ENCODE measurements around the gene OPHN1. TPM values are rescaled to one million over a fixed set of nuclear protein-coding genes. Genes with fewer than 3 reads are reported as not detected.

The OPHN1 gene
- total RNA-seq, 4 donors from 2014 or later, result 5.1 to 11.2 (median 8.0) TPM

- intact Hi-C loops (cut with DNase I), result no loop called here
- Histone ChIP-seq H3K27me3 (no peaks in the 10 kb centered on the region), H3K36me3 (no peaks in the 10 kb centered on the region), H3K9me3 (no peaks in the 10 kb centered on the region), H3K4me3 (no peak overlapping the region), H3K27ac (replicated peaks in 1 of 4) (no peak overlapping the region), H3K4me1 (peaks cover 6 to 14% (median 13%) of the 10 kb centered on the region in 4 donors)
- no peak for DNase-seq (ENCODE audit: extremely low spot score)
- TF ChIP-seq EP300 (IDR thresholded peaks at IDR 0.05), result no peak
- TF ChIP-seq POLR2AphosphoS5 (IDR thresholded peaks at IDR 0.05), result no peak
- no peak for TF ChIP-seq POLR2A (IDR thresholded peaks at IDR 0.05; ENCODE audit: low read depth)
- TF ChIP-seq, protein P1, sequence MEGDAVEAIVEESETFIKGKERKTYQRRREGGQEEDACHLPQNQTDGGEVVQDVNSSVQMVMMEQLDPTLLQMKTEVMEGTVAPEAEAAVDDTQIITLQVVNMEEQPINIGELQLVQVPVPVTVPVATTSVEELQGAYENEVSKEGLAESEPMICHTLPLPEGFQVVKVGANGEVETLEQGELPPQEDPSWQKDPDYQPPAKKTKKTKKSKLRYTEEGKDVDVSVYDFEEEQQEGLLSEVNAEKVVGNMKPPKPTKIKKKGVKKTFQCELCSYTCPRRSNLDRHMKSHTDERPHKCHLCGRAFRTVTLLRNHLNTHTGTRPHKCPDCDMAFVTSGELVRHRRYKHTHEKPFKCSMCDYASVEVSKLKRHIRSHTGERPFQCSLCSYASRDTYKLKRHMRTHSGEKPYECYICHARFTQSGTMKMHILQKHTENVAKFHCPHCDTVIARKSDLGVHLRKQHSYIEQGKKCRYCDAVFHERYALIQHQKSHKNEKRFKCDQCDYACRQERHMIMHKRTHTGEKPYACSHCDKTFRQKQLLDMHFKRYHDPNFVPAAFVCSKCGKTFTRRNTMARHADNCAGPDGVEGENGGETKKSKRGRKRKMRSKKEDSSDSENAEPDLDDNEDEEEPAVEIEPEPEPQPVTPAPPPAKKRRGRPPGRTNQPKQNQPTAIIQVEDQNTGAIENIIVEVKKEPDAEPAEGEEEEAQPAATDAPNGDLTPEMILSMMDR (IDR thresholded peaks at IDR 0.05), result no peak
Observed at GRCh38 chrX:68440442-68440841, 7.1 kb upstream of the OPHN1 start.

- intact Hi-C loops (cut with DNase I), result no loop called here
- H3K4me1 ChIP-seq, result peaks cover 6 to 19% (median 17%) of the 10 kb centered on the region in 4 donors
- H3K27me3 ChIP-seq, result no peaks in the 10 kb centered on the region
- H3K4me3 ChIP-seq, result no peak overlapping the region
- no peak overlapping the region for H3K27ac ChIP-seq (replicated peaks in 1 of 4)
- 72% methylated on average over 4 of the region's 4 CpGs for WGBS
- TF ChIP-seq POLR2AphosphoS5 (IDR thresholded peaks at IDR 0.05) (no peak), EP300 (IDR thresholded peaks at IDR 0.05) (no peak), POLR2A (IDR thresholded peaks at IDR 0.05; ENCODE audit: low read depth) (no peak)
- TF ChIP-seq, protein P1 (IDR thresholded peaks at IDR 0.05), result no peak
- no peak for DNase-seq (ENCODE audit: extremely low spot score)
- no peaks in the 10 kb centered on the region for H3K9me3 ChIP-seq
- H3K36me3 ChIP-seq, result no peaks in the 10 kb centered on the region
Observed at GRCh38 chrX:68439341-68439740, 6.0 kb upstream of the OPHN1 start.

DNA sequence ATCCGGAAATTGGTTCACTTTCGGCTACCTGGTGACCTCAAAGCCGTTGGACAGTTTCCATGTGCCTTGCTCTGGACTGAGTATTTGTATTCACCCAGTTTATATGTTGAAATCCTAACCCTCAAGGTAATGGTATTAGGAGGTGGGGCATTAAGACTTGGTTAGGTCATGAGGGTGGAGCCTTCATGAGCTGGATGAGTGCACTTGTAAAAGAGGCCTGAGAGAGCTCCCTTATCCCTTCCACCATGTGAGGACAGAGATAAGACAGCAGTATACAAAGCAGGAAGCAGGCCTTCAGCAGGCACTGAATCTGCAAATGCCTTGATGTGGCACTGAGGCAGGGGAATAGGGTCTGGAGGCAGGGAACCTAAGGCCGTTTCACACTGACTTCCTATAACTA, 5.3 kb upstream of the OPHN1 start:
- intact Hi-C loops (cut with DNase I), result no loop called here
- no peaks in the 10 kb centered on the region for H3K36me3 ChIP-seq
- no peaks in the 10 kb centered on the region for H3K27me3 ChIP-seq
- whole genome bisulfite sequencing, result 94% methylated on average over 4 of the region's 4 CpGs
- H3K4me3 ChIP-seq, result no peak overlapping the region
- no peak for DNase-seq (ENCODE audit: extremely low spot score)
- no peak overlapping the region for H3K27ac ChIP-seq (replicated peaks in 1 of 4)
- no peaks in the 10 kb centered on the region for H3K9me3 ChIP-seq
- TF ChIP-seq POLR2AphosphoS5 (IDR thresholded peaks at IDR 0.05) (no peak), POLR2A (IDR thresholded peaks at IDR 0.05; ENCODE audit: low read depth) (no peak), EP300 (IDR thresholded peaks at IDR 0.05) (no peak)
- TF ChIP-seq, protein P1 (IDR thresholded peaks at IDR 0.05), result no peak
- peaks cover 6 to 22% (median 20%) of the 10 kb centered on the region in 4 donors for H3K4me1 ChIP-seq

- TF ChIP-seq EP300 (IDR thresholded peaks at IDR 0.05) (no peak), POLR2AphosphoS5 (IDR thresholded peaks at IDR 0.05) (peak in 1 of 2 donors; percentile 55)
- no peaks in the 10 kb centered on the region for H3K36me3 ChIP-seq
- H3K27me3 ChIP-seq, result no peaks in the 10 kb centered on the region
- WGBS, result 29% methylated on average over 7 of the region's 13 CpGs
- intact Hi-C loops (cut with DNase I), result no loop called here
- no peaks in the 10 kb centered on the region for H3K9me3 ChIP-seq
- H3K27ac ChIP-seq (replicated peaks in 1 of 4), result peak overlapping the region; percentile 83 to 88 (median 86)
- H3K4me3 ChIP-seq, result peak overlapping the region; percentile 60 to 71 (median 64)
- peaks cover 7 to 21% (median 18%) of the 10 kb centered on the region in 4 donors for H3K4me1 ChIP-seq
- no peak for DNase-seq (ENCODE audit: extremely low spot score)
Observed at GRCh38 chrX:68433981-68434299, 645 bp upstream of the OPHN1 start.

- intact Hi-C loops (cut with DNase I), result no loop called here
- no peaks in the 10 kb centered on the region for H3K36me3 ChIP-seq
Observed at GRCh38 chrX:68432648-68433047, 647 bp downstream of the OPHN1 start.

DNA sequence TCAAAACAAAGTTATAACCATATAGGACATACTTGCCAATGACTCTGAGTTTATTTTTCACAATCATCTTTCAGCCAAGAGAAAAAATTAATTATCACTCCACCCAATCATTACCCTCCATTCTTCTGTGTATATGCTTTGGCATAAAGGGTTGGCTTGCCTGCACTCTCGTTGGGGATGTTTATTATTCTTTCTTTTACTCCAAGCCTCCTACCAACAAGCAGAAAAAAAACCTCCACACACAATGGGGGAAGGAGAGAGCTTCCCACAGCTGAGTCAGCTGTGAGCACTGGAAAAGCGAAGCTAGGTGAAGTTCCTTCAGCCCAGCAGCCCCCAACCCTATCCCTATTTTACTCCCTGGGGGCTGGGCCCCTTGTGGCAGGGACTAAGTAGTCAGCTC, 1.5 kb downstream of the OPHN1 start:
- Histone ChIP-seq H3K9me3 (no peaks in the 10 kb centered on the region), H3K27me3 (no peaks in the 10 kb centered on the region), H3K27ac (replicated peaks in 1 of 4) (peak overlapping the region in 1 of 4 donors; percentile 83), H3K4me3 (peak overlapping the region; percentile 60 to 71 (median 64)), H3K4me1 (peaks cover 7 to 21% (median 18%) of the 10 kb centered on the region in 4 donors), H3K36me3 (no peaks in the 10 kb centered on the region)
- DNase-seq (ENCODE audit: extremely low spot score), result no peak
- 26% methylated on average over 2 of the region's 2 CpGs for WGBS
- no peak for TF ChIP-seq POLR2A (IDR thresholded peaks at IDR 0.05; ENCODE audit: low read depth)
- TF ChIP-seq, protein P1 (IDR thresholded peaks at IDR 0.05), result no peak
- TF ChIP-seq EP300 (IDR thresholded peaks at IDR 0.05), result no peak
- TF ChIP-seq POLR2AphosphoS5 (IDR thresholded peaks at IDR 0.05), result no peak
- intact Hi-C loops (cut with DNase I), result no loop called here

More at GRCh38 chrX:68432648-68433047, 647 bp downstream of the OPHN1 start:
- Histone ChIP-seq H3K27me3 (no peaks in the 10 kb centered on the region), H3K9me3 (no peaks in the 10 kb centered on the region), H3K27ac (replicated peaks in 1 of 4) (peak overlapping the region; percentile 83 to 88 (median 86)), H3K4me3 (peak overlapping the region; percentile 60 to 71 (median 64)), H3K4me1 (peaks cover 7 to 21% (median 18%) of the 10 kb centered on the region in 4 donors)
- WGBS, result 44% methylated on average over 12 of the region's 12 CpGs
- DNase-seq (ENCODE audit: extremely low spot score), result no peak
- no peak for TF ChIP-seq POLR2AphosphoS5 (IDR thresholded peaks at IDR 0.05)
